ENCODE measurements around the gene SLC38A10.

SLC38A10 gene

DNA sequence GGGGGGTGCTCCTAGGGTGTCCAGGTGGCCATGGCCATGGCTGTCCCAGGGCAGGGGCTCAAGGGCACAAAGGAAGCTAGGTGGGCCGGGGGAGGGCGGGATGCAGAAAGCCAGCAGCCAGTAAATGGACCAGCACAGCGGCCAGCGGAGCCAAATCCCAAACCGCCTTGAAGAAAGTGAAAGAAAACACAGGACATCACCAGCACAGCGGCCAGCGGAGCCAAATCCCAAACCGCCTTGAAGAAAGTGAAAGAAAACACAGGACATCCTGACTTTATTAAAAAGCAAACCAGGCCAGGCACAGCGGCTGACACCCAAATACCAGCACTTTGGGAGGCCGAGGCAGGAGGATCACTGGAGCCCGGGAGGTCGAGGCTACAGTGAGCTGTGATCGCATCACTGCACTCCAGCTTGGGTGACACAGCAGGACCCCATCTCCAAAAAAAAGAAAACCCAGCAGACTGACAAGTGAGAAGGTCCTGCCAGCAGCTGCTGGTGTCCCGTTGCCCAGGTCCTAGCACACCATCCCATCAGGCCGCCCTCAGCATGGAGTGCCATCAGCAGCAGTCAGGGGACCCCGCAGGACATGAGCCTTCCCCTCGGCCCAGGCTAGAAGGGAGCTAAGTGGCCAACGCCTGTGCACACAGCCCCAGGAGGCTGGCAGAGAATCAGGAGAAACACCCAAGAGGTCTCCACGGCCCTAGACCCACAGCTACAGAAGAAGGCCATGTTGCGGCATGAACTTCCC lies 17.0 kb downstream of the SLC38A10 start:
- DNase-seq (ENCODE audit: low read depth), result no peak

DNA sequence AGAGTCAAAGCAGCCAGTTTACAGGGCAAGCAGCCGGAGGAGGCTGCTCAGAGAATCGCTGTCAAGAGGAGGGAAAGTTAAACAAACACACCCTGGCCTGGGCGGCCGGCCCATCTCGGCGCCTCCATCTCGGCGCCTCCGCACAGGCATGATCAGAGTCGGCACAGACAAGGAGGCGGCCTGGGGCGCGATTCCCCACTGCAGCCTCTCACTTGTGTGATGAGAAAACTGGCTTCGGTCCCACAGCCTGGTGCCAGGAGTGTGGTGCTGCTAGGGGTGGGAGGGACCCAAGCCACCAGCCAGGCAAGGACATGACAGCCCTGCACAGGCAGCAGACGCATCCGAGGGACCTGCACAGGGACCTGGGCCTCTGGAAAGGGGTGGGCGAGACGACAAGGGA lies 17.7 kb downstream of the SLC38A10 start:
- no peak for DNase-seq (ENCODE audit: low read depth)

DNA sequence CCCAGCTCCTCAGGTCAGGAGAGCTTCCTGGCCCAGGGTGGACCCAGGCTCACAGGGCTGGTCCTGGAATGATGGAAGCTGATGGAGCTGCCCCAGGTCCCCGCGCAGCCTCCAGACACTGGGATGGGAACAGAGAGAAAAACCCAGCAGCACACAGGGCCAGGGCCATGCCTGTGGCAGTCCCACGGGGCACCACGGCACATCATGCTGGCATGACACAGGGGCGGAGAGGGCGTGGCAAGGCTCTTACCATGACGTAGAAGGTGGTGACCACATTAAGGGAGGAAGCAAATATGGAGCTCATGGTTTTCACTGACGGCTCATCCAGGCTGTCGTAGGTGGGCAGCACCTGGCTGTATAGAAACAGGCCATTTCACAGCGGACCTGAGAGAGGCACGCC lies 18.3 kb downstream of the SLC38A10 start:
- DNase-seq (ENCODE audit: low read depth), result no peak

DNA sequence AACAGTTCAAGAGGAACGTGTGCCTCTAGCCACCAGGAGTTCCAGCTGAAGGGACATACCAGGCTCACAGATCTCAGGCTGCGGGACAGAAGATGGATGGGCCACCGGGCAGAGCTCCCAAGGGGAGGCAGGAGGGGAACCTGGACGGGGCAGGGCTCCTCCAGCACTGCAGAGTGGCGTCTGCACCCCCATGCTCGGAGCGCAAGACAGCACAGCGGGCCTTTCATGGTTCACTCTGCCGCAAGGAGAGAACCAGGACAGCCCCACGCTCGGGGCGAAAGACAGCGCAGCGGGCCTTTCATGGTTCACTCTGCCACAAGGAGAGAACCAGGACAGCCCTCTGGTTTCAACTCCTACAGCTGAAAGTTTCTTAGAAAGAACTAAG lies 20.6 kb downstream of the SLC38A10 start:
- DNase-seq (ENCODE audit: low read depth), result no peak

DNA sequence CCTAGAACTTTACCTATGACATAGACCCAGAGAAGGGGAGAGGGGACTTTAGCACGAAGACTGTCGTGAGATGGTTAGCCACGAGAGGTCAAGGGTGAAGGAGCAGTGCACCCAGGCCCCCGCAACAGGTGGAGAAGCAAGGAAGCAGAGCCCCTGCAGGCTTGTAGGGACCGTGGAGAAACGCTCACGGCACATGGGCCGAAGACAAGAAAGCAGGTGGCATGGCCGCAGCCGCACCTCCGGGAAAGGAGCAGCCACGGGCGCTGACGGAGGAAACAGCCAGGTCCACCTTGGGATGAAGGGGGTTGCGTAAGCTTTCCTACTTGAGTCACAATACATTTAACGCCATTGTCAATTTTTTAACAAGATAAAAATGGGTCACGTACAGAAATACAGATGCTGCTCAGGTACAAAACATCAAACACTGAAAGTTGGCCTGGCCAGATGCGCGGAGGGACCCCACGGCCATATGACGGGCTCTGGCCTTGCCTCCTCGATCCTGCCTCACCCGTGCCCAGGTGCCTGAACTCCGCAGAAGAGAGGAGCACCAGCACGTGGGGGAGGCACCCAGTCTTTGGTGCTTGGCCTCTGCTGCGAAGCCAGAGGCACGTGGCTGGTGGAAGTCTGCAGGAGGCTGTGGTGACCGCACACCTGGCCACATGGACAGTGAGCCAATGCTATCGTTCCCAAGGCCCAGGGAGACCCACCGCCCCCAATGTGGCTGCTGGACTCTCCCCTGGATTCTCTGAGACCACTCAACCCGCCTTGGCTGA lies 21.2 kb downstream of the SLC38A10 start:
- DNase-seq (ENCODE audit: low read depth), result no peak

DNA sequence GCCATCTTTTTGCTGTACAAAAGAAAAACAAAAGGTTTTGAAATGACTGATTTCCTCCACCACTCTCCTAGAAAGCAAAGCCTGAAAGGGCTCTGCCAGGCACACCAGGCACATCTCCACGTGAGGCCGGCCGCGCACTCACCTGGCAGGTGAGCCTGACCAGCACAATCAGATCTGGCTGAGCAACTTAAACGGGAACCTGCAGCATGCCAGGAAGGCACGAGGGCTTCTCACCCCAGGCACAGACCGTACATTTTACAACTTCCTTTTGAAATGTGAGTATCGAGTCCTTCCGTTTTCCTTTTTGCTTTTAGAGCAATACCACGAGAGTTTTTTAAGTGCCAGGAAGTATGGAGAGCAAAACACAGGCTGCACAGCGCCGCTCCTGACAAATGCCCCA lies 22.5 kb downstream of the SLC38A10 start:
- no peak for DNase-seq (ENCODE audit: low read depth)

DNA sequence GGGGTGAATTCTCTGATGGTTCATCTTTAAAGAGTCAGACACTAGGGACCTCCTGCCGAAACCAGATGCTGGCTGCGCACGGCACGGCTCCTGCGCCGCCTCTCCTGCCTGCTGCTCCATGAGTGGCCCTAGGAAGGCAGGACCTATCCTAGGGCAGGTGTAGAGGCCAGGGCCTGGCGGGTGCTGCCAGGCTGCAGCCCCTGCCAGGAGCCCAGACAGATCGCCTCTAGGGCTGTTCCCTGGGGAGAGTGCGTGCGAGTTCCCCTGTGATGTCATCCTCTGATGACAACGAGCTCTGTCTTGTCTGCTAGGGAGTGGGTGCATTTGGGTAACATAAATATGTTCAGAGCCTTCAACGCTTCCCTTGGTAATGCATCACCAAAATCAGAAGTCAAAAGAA lies 23.9 kb downstream of the SLC38A10 start:
- DNase-seq (ENCODE audit: low read depth), result no peak

DNA sequence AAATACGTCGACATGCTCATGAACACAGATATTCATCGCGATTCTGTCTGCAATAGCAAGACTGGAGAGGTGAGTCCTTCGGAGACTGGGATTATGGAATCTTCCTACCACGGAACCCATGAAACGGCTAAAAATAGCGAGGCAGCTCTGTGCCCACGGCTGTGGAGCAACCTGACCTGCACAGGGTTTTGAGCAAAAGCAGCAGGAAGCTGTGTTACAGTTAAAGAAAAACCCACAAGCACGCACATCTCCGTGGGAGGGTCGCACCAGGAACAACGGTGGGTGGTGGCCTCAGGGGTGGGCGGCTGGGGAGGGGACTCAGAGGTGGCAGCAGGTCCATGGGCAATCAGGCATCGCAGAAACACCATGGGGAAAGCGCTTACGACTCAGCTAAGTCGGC lies 24.8 kb downstream of the SLC38A10 start:
- DNase-seq (ENCODE audit: low read depth), result no peak

DNA sequence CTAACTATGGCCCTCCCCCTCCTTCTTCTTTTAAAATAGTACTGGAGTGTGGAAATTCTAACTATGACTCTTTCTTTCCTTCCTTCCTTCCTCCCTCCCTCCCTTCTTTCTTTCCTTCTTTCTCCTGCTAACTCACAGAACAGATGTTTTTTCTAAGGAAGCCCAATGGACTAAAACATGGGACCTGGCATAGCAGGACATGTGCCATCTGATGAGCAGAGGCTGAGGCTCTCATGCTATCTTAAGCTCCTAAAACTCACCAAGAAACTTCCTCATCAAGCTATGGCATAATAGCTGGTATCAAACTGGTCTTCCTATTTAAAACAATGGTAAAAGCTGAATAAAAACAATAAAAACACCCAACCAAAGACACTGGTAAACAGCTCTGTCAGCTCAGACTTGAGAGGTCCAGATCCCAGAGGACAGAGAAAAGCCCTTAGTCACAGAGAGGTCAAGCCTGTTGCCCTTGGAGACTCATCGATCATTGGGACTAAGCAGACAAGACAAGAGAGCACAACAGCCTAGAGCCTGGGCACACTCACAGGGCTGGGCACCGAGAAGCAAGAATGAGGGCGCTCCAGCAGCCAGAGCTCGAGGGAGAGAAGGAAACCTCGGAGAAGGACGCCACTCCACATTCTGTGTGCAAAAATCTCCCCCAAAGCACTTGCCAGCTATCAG lies 27.6 kb downstream of the SLC38A10 start:
- DNase-seq (ENCODE audit: low read depth), result no peak

DNA sequence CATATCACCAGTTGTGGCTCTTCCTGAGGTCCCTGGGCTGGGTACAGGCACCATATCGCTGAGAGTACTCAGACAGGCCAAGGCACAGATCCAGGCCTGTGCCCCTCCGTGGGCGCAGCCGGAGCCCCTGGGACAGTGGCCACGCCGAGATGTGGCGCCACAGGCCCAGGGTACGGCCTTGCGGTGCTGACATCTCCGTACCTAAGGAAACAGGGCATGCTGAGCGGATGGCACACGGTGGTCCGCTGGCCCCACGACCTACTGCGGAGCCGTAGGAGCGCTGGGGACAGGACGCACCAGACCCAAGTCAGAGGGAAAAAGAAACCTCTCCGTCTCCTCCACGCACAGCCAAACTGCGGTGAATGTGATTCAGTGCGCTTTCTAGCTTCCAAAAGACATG lies 29.5 kb downstream of the SLC38A10 start:
- no peak for DNase-seq (ENCODE audit: low read depth)

DNA sequence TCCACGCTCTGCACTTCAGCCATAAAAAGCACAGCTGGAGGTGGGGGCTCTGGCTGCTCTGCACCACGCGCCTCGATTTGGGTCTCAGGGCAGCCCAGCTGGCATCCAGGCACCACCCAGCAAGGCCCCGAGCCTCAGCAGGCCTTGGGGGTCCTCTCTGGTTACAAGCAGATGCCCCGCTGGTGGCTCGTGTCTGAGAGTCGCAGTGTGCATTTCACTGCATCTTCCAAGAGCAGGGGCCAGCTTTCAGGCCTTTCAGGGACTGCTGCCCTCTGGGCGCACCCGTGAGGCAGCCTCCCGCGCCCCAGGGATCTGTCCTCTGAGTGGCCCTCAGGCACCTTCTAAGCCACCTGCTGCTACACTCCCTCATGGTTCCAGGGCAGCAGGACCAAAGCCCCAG lies 30.5 kb downstream of the SLC38A10 start:
- no peak for DNase-seq (ENCODE audit: low read depth)

DNA sequence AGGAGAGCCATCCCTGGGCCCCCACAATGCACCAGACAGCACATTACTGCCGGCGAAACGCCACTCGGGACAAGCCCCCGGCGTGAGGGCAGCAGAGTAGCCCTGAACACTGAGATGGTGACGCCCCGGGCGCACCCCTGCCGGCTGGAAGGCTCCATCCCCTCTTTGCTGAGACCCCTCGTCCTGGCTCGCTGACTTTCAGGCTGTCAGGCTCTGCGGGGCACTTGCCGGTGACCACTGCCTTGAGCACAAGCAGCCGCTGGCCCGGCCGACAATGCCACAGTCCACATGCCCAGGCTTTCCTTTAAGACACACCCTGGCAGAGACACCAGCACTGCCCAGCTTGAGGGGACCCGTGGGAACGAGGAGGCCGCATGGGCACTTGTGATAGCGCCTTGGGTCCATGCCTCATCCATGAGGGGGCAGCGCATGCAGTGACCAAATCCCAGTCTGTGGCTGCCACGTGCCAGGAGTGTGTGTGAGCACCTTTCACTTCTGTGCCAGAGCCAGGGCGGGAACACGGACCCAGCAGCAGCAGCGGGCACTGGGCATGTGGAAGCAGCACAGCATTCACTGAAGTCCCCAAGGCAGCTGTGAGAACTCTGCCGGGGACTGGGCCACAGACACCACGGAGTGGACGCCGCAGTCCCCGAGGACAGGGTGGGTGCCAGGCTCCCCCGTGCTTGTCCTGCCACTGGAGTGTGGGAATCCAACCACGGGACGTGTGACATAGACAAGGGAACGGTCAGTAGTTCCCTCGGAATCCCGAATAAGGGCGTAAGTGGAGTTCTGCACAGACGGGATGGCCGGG lies 31.5 kb downstream of the SLC38A10 start:
- no peak for DNase-seq (ENCODE audit: low read depth)

DNA sequence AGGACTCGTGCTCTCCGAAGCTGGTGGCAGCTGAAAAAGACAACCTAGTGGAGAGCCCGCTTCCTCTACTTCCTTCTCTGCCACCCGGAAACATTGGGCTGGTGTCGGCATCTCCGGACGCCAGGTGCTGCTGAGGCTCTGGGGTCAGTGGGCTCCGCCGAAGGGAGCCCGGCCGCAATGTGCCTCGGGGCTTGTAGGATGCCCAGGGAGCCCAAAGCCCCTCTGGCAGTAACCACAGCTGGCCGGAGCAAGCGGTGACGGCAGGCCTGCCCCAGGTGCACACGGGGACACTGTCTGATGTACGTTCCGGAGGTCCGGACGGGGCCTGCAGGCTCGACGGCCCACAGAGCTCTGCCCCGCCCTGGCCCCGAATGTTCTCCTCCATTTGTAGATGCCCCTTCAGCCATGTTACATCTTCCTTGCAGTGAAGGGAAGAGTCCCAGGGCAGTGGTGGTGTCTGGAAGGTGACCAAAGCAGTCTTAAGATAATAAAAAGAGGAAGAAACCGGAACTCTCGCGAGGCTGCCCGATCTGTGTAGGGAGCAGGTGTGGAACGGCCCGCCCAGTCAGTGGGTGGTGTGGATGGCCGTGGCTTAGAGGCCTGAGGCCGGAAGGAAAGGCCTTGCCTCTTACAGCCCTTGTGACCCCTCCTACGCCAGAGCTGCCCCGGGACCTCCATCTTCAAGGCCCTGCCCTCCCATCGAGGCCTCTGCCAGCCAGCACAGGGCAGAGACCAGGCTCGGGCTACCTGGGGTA lies 33.3 kb downstream of the SLC38A10 start:
- no peak for DNase-seq (ENCODE audit: low read depth)

DNA sequence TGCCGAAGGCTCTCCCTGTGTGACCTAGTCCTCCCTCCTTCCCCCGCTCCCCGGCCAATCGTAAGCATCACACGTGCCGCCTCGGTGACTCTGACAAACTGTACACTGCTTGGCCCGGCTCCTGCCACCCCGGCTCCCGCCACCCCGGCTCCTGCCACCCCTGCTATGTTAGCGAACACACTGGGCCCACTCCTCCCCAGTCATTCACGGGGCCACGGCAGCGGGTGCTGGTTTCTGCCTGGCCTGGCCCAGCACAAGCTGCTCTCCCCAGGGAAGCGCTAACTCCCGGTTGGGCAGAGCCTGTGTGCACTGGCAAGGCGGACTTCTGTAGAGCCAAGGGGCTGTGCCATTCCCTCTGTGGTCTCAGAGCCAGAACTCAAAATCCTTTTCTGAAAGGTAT lies 34.0 kb downstream of the SLC38A10 start:
- no peak for DNase-seq (ENCODE audit: low read depth)

DNA sequence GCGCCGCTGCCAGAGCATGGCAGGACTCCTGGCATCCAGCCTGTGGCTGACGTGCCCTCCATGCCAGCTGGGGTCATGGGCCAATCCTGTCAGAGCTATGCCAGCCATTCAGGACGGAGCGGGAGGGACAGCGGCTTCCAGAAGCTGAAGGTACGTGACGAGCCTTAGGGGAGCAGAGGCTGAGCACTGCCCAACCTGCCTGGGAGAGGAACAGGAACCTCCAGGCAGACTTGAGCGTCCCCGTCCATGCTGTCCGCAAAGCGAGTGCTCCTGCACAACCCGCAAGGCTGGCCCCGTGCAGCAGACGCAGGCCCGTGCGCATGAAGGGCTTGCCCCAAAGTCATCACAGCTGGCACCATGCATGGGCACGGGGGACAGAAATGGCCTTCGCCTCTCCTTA lies 34.5 kb downstream of the SLC38A10 start:
- DNase-seq (ENCODE audit: low read depth), result no peak

DNA sequence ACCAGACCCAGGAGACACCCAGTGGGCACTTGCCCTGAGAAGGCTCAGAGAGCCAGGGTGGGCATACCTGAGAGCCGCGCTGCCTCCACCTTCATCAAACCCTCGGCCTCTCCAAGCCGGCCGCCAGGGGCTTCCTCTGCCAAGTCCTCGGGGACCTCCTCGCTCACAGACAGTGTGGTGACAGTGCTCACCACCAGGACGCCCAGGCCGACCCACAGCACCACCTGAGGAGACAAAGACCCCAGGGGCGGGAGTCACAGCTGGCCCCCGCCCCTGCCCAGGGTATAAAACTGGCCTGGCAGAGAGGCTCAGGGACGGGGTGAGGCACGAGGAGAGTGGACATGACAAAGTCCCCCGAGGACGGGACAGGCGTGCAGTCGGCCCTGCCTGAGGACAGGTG lies 34.9 kb downstream of the SLC38A10 start:
- no peak for DNase-seq (ENCODE audit: low read depth)

DNA sequence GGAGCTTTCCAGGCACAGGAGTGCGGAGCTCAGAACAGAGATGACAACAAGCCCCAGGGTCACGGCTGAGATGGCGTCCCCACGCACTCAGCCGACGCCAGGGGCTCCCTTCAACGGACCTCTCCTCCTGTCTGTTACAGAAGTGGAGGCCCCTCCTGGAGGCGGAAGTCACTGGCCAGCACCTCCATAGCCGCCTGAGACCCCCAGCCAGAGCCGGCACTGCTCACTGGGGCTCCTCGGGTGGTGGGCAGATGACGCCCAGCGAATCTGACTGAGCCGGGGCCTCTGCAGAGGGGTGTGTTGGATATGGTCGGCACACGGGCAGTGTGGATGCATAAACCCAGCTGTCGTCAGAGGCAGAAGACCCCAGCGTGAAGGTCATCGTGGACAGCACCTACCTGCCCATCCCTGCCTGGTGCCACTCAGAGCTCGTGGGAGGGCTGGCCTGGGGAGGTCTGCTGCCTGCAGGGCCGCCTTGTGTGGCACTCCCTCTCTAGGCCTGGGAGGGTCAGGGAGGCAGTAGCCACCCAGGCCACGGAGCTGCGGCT lies 36.0 kb downstream of the SLC38A10 start:
- DNase-seq (ENCODE audit: low read depth), result no peak

DNA sequence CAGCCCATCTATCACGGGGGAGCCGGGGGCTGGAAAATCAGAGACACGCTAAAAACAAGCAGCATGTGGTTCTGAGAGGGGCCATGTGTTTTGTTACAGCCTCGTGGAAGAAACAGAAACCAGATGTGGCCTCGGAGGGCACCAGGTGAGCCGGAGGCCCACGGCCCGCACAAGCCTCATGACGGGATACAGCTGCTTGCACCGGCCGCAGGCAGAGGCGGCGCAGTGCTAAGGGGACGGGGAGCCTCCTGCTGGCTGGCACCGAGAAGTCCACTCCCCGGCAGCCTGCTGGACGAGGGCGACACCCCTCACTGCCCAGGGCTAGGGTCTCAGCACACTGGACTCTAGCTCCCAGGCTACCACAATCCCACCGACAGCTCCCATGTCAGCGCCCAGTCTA lies 36.8 kb downstream of the SLC38A10 start:
- DNase-seq (ENCODE audit: low read depth), result no peak

DNA sequence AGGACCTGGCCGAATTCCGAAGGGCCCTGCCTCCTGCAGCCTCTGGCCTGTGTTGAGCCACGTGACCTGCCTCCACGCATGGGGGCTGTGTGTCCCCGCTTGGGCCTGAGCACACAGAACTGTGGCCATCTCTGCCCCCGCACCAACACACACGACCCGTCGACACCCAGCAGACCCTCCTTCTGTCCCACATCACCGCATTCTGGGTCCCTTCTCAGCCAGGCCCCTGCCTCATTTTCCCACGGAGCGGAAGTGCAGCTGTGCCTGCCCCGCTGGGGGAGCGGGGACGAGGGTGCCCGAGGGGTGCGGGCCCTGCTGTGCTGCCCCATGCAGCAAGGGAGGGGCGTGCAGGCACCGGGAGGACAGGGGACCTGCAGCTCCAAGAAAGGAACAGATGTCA lies 37.6 kb downstream of the SLC38A10 start:
- DNase-seq (ENCODE audit: low read depth), result no peak

DNA sequence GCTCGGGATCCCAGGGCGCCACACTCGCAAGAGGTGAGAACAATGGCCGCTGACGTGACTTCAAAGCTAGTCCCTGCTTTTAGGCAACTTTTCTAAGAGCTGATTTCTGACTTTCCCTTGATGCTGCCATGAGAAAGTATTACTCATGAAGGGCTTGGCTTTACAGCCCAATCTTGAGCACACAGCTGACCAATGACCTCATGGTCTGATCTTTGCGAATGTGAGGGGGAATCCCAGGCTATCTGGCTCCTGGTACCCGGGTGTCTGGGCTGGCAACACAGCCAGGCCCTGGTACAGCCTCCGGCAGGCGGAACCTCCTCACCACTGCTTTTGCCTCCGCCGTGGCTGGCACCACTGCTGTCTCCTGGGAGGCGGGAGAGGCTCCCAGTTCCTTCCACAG lies 38.5 kb downstream of the SLC38A10 start:
- peak; percentile 75 for DNase-seq (ENCODE audit: low read depth)

DNA sequence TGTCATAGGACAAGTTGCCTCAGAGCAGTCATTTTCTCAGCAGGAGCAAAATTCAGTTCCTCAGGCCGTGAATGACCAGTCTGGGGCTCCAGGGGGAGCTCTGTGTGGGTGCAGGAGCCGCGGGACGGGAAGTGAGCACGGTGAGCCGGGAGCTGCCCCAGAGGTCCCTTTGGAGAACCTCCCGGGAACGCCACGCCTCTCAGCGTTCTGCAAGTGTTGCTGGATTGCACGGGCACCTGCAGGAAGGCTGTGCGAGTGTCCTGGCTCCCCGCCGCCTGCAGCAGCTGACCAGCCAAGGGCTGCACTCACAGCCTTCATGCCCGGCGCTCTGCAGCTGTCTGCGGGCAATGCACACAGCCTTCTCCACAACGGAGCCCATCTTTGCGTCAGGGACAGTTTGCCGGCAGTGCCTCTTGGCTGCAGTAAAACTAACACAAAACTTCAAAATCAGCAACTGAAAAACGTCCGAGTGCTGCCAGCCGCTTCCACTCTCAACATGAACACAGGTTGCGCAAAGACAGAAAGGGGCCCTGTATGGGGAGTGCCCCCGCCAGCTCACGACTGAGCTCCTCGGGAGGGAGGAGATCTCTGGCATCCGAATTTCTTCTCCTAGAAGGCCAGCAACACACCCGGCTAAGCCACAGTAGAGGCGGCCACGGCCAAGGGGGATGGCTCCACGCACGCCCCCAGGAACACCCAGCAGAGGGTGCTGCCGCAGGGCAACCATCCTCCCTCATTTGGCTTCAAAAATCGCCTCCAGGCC lies 40.0 kb downstream of the SLC38A10 start:
- DNase-seq (ENCODE audit: low read depth), result peak; percentile 88

All from ELR (cell line).